ENCODE measurements around the gene SPRR4. TPM values are rescaled to one million over a fixed set of nuclear protein-coding genes. Genes with fewer than 3 reads are reported as not detected.
A peak's percentile ranks its signal among the peaks of the same experiment; 100 is the strongest.

SPRR4 gene, protein sequence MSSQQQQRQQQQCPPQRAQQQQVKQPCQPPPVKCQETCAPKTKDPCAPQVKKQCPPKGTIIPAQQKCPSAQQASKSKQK
- total RNA-seq (not detected), polyA plus RNA-seq (not detected)
- long read RNA-seq, donor 1: 0 reads
- long read RNA-seq, donor 2: 0 reads
- long read RNA-seq, donor 3: 0 reads
- long read RNA-seq, donor 4: 0 reads
- long read RNA-seq, donor 5: 0 reads
- long read RNA-seq, donor 6: 0 reads
- long read RNA-seq, donor 7: 0 reads
- long read RNA-seq, donor 8: 0 reads
- long read RNA-seq, donor 9: 0 reads
- long read RNA-seq, donor 10: 0 reads

DNA sequence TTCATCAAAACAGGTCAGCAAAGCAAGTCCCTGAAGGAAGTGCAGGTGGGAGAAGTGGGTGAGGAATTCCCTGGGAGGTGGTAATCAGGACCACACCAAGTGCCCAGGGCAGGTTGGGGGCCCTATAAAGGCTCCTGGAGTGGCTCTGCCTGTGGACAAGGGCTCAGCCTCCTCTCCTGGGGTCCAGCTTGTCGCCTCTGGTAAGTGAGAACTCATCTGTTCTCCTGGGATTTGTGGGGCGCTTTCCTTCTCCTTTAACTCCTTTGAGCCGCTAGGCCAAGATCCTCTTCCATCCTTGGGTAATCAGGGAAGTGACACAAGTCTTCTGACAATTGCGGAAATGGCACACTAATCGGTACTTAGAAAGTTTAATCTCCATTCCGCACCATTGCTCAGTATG, at the start of gene SPRR4:
Gene SPRR4 (plus strand): TSS at position 154 of the 400 bp plus-strand sequence. CDS start 1,243 bp downstream, outside the sequence.
- no peaks in the 10 kb centered on the region for H3K4me1 ChIP-seq
- H3K9me3 ChIP-seq: no peaks in the 10 kb centered on the region
- DNase-seq: no peak
- TF ChIP-seq, protein P1, sequence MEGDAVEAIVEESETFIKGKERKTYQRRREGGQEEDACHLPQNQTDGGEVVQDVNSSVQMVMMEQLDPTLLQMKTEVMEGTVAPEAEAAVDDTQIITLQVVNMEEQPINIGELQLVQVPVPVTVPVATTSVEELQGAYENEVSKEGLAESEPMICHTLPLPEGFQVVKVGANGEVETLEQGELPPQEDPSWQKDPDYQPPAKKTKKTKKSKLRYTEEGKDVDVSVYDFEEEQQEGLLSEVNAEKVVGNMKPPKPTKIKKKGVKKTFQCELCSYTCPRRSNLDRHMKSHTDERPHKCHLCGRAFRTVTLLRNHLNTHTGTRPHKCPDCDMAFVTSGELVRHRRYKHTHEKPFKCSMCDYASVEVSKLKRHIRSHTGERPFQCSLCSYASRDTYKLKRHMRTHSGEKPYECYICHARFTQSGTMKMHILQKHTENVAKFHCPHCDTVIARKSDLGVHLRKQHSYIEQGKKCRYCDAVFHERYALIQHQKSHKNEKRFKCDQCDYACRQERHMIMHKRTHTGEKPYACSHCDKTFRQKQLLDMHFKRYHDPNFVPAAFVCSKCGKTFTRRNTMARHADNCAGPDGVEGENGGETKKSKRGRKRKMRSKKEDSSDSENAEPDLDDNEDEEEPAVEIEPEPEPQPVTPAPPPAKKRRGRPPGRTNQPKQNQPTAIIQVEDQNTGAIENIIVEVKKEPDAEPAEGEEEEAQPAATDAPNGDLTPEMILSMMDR (IDR thresholded peaks at IDR 0.05): no peak
- no peak for TF ChIP-seq EP300 (IDR thresholded peaks at IDR 0.05)
- TF ChIP-seq POLR2A (IDR thresholded peaks at IDR 0.05): no peak
- no peak for TF ChIP-seq POLR2AphosphoS5 (IDR thresholded peaks at IDR 0.05)
- H3K36me3 ChIP-seq: no peaks in the 10 kb centered on the region
- H3K27me3 ChIP-seq: peaks cover 0 to 3% (median 0%) of the 10 kb centered on the region in 3 donors
- intact Hi-C loops (cut with DNase I; ENCODE audit: low total_unique reads): no loop called here
- no peak within 1 kb of the TSS for H3K27ac ChIP-seq
- H3K4me3 ChIP-seq: no peak within 1 kb of the TSS
- 88 to 93% (median 90%) methylated on average over 6 of the region's 6 CpGs for WGBS, 5 donors

DNA sequence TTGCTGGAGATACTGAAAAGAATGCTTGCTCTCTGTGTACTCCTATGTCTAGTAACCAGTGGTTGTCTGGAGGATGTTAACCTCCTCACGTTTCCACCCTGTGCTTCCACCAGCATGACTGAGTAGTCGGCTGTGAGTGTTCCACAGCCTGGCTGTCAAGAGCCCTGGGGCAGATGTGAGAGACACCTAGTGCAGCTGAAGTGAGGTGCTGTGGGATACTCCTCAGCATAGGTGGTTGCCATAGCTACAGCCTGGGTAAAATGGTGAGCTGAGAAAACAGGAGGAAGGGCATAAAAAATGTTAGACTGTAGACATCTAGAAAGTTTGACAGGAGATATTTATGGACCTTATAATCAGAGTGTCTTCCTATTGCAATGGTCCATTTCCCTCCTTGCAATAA, 46.3 kb upstream of the SPRR4 start:
- intact Hi-C loops (cut with DNase I; ENCODE audit: low total_unique reads): no loop called here
- H3K4me1 ChIP-seq: no peaks in the 10 kb centered on the region
- TF ChIP-seq POLR2AphosphoS5 (IDR thresholded peaks at IDR 0.05) (no peak), EP300 (IDR thresholded peaks at IDR 0.05) (no peak), POLR2A (IDR thresholded peaks at IDR 0.05) (no peak)
- TF ChIP-seq, protein P1 (IDR thresholded peaks at IDR 0.05): no peak
- H3K27me3 ChIP-seq: no peaks in the 10 kb centered on the region
- H3K36me3 ChIP-seq: no peaks in the 10 kb centered on the region
- H3K4me3 ChIP-seq: no peak overlapping the region
- no peak overlapping the region for H3K27ac ChIP-seq
- no peak for DNase-seq
- 26 to 73% (median 53%) methylated on average over 1 to 2 of the region's 2 CpGs for WGBS, 5 donors
- H3K9me3 ChIP-seq: no peaks in the 10 kb centered on the region

DNA sequence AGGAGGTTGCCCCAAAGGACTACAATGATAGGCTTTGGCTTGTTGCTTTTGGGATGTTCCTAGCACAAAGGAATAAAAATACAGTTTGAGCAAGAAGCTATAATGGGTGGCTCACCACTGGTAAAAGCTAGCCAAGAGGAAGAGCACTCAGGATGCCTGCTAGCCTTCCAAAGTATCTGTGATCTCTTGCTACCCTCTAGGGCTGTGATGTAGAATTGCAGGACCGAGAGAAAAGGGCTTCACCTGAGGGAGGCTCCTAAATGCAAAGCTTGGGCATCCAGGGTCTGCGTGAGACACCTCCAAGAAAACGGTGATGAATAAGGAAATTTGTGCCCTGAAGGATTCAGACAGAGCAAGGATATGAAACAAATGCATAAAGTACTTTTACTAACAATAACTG, 44.4 kb upstream of the SPRR4 start:
- H3K4me3 ChIP-seq: no peak overlapping the region

DNA sequence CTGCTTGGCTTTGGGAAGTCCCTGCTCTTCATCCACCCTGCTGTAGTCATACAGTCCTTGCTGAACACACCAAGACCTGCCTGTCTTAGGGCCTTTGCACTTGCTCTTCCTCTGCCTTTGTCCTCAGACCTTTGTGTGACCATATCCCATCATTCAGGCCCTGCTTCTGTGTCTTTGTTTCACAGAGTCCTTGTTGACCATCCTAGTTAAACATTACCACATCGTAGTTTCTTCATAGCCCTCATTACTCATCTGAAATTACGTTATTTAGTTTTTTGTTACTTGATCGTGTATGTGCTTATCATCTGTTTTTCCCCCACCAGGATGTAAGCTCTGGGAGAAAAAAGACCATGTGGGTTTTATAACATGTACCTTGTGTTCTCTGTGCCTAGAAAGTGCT, 41.8 kb upstream of the SPRR4 start:
- no peaks in the 10 kb centered on the region for H3K36me3 ChIP-seq
- no peak overlapping the region for H3K27ac ChIP-seq
- WGBS, 5 donors: 32 to 52% (median 42%) methylated on average over 3 of the region's 3 CpGs
- no peaks in the 10 kb centered on the region for H3K27me3 ChIP-seq
- no peak overlapping the region for H3K4me3 ChIP-seq
- no peaks in the 10 kb centered on the region for H3K9me3 ChIP-seq
- no peaks in the 10 kb centered on the region for H3K4me1 ChIP-seq
- intact Hi-C loops (cut with DNase I; ENCODE audit: low total_unique reads): no loop called here
- peak in 1 of 2 donors; percentile 17 for DNase-seq
- TF ChIP-seq, protein P1 (IDR thresholded peaks at IDR 0.05): no peak
- TF ChIP-seq POLR2AphosphoS5 (IDR thresholded peaks at IDR 0.05) (no peak), EP300 (IDR thresholded peaks at IDR 0.05) (no peak), POLR2A (IDR thresholded peaks at IDR 0.05) (no peak)

More for the DNA sequence above, 44.4 kb upstream of the SPRR4 start:
- WGBS, 5 donors: 68 to 77% (median 71%) methylated on average over 3 of the region's 3 CpGs
- DNase-seq: no peak
- Histone ChIP-seq H3K27me3 (no peaks in the 10 kb centered on the region), H3K9me3 (no peaks in the 10 kb centered on the region), H3K4me1 (no peaks in the 10 kb centered on the region), H3K36me3 (no peaks in the 10 kb centered on the region), H3K27ac (no peak overlapping the region)
- intact Hi-C loops (cut with DNase I; ENCODE audit: low total_unique reads): no loop called here
- TF ChIP-seq POLR2AphosphoS5 (IDR thresholded peaks at IDR 0.05): no peak
- no peak for TF ChIP-seq EP300 (IDR thresholded peaks at IDR 0.05)
- TF ChIP-seq, protein P1 (IDR thresholded peaks at IDR 0.05): no peak
- no peak for TF ChIP-seq POLR2A (IDR thresholded peaks at IDR 0.05)

All from stomach (tissue), 19 donors.